ENCODE data around the gene MGAT5B. TPM values are rescaled to one million over a fixed set of nuclear protein-coding genes. Genes with fewer than 3 reads are reported as not detected.
"Not testable (repeated sequence)": the region's sequence is repeated elsewhere in the genome, so short reads cannot be mapped to it uniquely, and the experiment has no call there.

The MGAT5B gene
- total RNA-seq, 2 donors from 2014 or later, result 0.36 to 0.46 TPM

DNA sequence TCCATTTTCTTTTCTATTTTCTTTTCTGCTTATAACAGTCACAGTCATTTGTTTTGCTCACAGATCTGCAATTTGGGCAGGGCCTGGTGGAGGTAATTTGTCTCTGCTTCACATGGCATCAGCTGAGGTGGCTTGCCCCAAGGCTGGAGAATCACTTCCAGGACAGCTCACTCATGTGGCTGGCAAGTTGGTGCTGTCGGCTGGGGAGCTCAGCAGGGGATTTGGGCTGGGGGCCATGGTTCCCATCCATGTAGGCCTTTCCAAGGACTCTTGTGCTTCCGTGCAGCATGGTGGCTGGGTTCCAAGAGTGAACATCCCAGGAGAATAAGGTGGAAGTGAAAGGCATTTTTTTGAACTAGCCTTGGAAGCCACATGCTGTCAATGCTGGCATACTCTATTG is 85.7 kb downstream of the MGAT5B start:
- ATAC-seq (no peak), DNase-seq (no peak)
- intact Hi-C loops (cut with DNase I, micrococcal nuclease), result no loop called here

- DNase-seq (no peak), ATAC-seq (no peak)
- intact Hi-C loops (cut with DNase I, micrococcal nuclease), result no loop called here
Measured at GRCh38 chr17:76955191-76955590, 87.0 kb downstream of the MGAT5B start.

DNA sequence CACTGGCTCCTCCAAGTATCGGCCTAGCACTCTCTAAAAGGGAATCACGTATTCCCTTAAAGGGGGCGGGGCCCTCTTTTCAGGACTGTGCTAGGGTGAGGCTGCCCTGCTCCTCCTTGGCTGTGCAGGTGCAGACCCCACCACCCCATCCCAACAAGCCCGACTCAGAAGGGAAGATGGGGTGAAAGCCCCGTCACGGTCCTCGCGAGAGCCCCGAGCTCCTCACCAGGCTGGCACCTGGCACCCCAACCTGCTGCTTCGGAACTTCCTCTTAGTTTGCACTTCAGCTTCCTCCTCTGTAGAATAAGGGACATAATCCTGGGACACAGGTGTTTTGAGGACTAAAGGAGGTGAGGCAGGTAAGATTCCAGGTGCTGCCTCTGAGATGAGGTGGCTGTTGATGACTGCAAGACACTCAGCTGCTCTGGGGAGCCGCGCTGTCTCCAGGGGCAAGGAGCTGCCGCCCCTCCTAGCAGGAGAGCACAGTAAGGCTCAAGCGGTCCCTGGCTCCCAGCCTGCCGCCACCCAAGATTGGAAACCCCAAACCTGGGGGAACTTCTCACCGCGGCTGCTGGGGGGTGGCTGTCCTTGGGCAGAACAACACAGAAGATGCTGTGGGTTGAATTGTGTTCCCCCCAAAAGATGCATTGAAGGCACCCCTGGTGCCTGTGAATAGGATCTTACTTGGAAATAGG is 88.8 kb downstream of the MGAT5B start:
- DNase-seq (no peak), ATAC-seq (no peak)
- intact Hi-C loops (cut with DNase I, micrococcal nuclease), result no loop called here

GRCh38 chr17:76957678-76958464 is 89.7 kb downstream of the MGAT5B start:
- ATAC-seq (no peak), DNase-seq (no peak)
- intact Hi-C loops (cut with DNase I, micrococcal nuclease), result no loop called here

DNA sequence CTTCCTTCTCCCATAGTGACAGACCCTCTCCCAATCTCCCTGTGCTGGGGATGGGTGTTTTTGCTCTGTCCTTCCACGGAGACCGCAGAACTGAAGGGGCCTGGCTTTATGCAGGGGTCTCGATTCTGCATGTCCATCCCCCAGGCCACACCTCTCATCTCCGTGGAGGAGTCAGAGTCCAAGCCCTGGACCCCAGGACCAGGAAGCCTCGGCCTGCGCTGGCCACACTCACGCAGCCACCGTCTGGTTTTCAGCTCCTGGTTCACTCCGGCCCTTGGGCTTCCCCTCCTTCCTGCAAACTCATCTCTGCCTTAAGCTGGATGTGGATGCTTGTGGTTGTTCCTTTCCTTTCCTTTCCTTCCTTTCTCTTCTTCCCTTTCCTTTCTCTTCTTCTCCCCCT is 90.8 kb downstream of the MGAT5B start:
- intact Hi-C loops (cut with DNase I, micrococcal nuclease), result no loop called here
- DNase-seq, result no peak
- ATAC-seq, result no peak

- intact Hi-C loops (cut with DNase I, micrococcal nuclease), result no loop called here
- ATAC-seq (no peak), DNase-seq (no peak)
Measured at GRCh38 chr17:76961869-76962268, 93.7 kb downstream of the MGAT5B start.

GRCh38 chr17:76962858-76963257 is 94.7 kb downstream of the MGAT5B start:
- intact Hi-C loops (cut with DNase I, micrococcal nuclease), result no loop called here
- ATAC-seq (no peak), DNase-seq (no peak)

- DNase-seq (no peak), ATAC-seq (no peak)
- intact Hi-C loops (cut with DNase I, micrococcal nuclease), result no loop called here
Measured at GRCh38 chr17:76966016-76966415, 97.8 kb downstream of the MGAT5B start.

GRCh38 chr17:76966486-76967181 is 98.4 kb downstream of the MGAT5B start:
- no peak for DNase-seq
- intact Hi-C loops (cut with DNase I, micrococcal nuclease), result no loop called here
- no peak for ATAC-seq

- ATAC-seq, result no peak
- intact Hi-C loops (cut with DNase I, micrococcal nuclease), result no loop called here
- no peak for DNase-seq
Measured at GRCh38 chr17:76967762-76968161, 99.6 kb downstream of the MGAT5B start.

DNA sequence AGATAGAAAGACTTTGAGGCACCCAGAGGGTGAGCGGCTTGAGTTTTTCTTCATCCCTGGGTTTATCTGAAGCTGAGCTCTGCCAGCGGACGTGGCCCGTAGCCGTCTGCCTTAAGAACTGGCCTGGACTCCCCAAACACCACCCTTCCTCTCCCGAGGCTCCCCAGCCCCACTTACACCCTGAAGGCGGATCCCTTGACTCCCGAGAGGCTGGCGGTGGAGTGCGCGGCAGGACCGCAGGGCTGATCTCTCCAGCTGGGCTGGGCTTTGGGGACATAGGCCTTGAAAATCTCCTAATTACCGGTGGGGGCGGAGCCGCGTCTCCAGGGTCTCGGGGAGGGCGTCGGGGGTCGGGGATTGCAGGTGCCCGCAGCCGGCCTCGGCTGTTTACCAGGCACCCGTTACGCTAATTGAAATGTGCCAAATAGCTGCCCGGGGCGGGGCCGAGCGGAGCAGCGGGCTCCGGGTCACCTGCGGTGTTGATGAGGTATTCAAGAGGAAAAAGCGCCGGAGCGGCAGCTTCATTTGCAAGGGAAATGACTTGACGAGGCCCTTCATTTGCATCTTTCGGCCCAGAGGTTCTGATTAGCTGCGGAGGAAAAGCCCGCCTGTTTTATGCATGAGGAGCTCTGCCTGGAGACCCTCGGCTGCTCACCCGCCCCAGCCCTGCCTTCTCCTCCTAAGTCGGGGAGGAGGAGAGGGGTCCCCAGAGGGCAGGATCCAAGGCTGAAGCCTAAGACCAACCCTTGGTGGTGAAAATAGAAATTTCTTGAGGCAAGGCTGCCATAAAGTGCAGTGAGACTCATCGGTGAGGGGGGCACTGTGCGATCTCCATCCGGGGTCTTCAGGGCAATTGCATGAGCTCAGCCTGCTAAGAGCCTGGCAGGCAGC is 100.7 kb downstream of the MGAT5B start:
- intact Hi-C loops (cut with DNase I, micrococcal nuclease), result no loop called here
- peak in 1 of 2 donors; percentile 45 for DNase-seq
- ATAC-seq, result peak; percentile 24

DNA sequence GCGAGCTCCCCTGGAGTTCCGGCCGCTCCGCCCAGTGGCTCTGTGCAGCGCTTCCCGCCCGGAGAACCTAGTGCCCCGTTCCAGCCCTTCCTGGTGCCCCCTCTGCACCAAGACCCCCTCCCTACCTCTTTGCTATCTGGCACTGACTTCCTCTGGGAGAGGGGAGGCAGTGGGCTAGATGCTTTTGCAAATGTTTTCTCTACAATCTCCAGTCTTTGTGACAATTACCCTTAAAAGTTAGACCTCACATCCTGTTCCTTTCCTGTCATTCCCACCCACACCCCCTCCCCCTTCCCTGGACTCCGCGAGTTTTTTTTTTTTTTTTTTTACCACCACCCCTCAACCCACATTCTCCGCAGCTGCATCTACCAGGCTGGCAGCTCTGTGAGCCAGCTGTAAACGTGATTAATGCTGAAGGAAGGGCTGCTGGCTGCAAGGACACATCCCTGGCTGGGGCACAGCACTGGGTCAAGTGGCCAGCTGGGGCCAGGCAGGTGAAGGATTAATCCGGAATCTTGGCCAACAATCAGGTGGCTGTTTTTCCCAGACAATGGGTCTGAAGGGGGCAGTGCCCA is 101.5 kb downstream of the MGAT5B start:
- intact Hi-C loops (cut with DNase I, micrococcal nuclease), result no loop called here
- no peak for ATAC-seq
- DNase-seq, result no peak

- intact Hi-C loops (cut with DNase I, micrococcal nuclease); DNase-seq; ATAC-seq: not testable (repeated sequence)
Measured at GRCh38 chr17:76970228-76970627, 102.0 kb downstream of the MGAT5B start.

DNA sequence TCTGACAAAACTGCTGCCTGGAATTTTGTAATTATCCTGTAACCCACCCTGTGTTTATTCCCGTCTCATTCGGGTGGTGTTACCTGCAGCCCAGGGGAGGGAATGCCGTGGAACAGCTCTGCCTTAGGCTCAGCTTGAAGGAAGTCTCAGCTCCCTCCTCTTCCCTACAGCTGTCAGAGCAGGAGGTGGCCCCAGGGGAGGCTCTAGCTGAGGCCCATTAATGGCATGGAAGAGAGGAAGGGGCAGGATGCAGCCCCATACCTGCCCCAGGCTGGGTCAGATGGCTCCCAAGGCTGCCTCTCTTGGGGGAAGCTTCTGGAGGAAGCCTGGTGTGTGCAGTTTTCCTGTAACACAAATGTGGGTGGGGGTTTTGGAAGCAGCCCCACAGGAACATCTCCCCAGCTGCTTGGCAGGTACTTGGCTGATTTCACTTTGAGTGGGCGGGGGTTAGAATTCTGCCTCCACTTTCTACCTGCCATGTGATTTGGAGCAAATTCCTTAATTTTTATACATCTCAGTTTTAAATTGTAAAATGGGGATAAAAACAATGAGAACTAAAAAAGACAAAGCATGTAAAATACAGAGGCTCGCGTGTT is 103.9 kb downstream of the MGAT5B start:
- no peak for DNase-seq
- intact Hi-C loops (cut with DNase I, micrococcal nuclease), result no loop called here
- no peak for ATAC-seq

- intact Hi-C loops (cut with DNase I, micrococcal nuclease), result no loop called here
- DNase-seq, result no peak
- ATAC-seq, result no peak
Measured at GRCh38 chr17:76973040-76973439, 104.8 kb downstream of the MGAT5B start.

- intact Hi-C loops (cut with DNase I, micrococcal nuclease), result no loop called here
- DNase-seq, result no peak
- no peak for ATAC-seq
Measured at GRCh38 chr17:76974721-76975120, 106.5 kb downstream of the MGAT5B start.

GRCh38 chr17:76978050-76978449 is 109.8 kb downstream of the MGAT5B start:
- intact Hi-C loops (cut with DNase I, micrococcal nuclease); ATAC-seq; DNase-seq: not testable (repeated sequence)
